SJSA1 (cell line): ENCODE results near the gene PARP3. TPM values are rescaled to one million over a fixed set of nuclear protein-coding genes. Genes with fewer than 3 reads are reported as not detected.

Experiments used
- total RNA-seq: library from RNA; depleted of rRNA; stranded (reverse); fragments of >200 nt; shearing (Covaris generic); gene quantifications from 2 replicates; pipeline ENCODE4 v1.2.3, GENCODE V29; 2014; rRNA removed

PARP3 gene
- total RNA-seq, 1 experiment from 2014 or later: 17.9 TPM

Other genes starting within 250 kb of the PARP3 start
- 0.03 TPM in 1 of 2 replicates, not detected in the other for gene GRM2, start 235.3 kb upstream of the PARP3 start, total RNA-seq
- not detected in 2 replicates for gene IQCF6, start 163.1 kb upstream of the PARP3 start, total RNA-seq
- gene IQCF2, start 80.7 kb upstream of the PARP3 start, total RNA-seq: not detected in 2 replicates
- gene IQCF5, start 66.8 kb upstream of the PARP3 start, total RNA-seq: not detected in 2 replicates
- gene IQCF1, start 39.0 kb upstream of the PARP3 start, total RNA-seq: not detected in 2 replicates
- 41.0 and 45.5 TPM in 2 replicates for gene RRP9, start 459 bp upstream of the PARP3 start, total RNA-seq
- gene GPR62, start 13.0 kb downstream of the PARP3 start, total RNA-seq: not detected in 2 replicates
- gene PCBP4, start 25.1 kb downstream of the PARP3 start, total RNA-seq: 75.3 and 138 TPM in 2 replicates
- gene ABHD14B, start 31.7 kb downstream of the PARP3 start, total RNA-seq: 26.6 and 31.0 TPM in 2 replicates
- 2.3 and 13.2 TPM in 2 replicates for gene ABHD14A, start 32.7 kb downstream of the PARP3 start, total RNA-seq
- 11.0 and 19.0 TPM in 2 replicates for gene ACY1, start 41.2 kb downstream of the PARP3 start, total RNA-seq
- 462 and 868 TPM in 2 replicates for gene RPL29, start 53.5 kb downstream of the PARP3 start, total RNA-seq
- 7.9 and 13.3 TPM in 2 replicates for gene DUSP7, start 114.2 kb downstream of the PARP3 start, total RNA-seq
- 12.8 and 14.2 TPM in 2 replicates for gene POC1A, start 212.1 kb downstream of the PARP3 start, total RNA-seq